SIG-M5 (cell line): ENCODE measurements around the gene PRPH2.
"Not testable (repeated sequence)": the region's sequence is repeated elsewhere in the genome, so short reads cannot be mapped to it uniquely, and the experiment has no call there.

Source experiments
- DNase-seq: peaks from one replicate; lab custom pipeline; 2025; lab: John Stamatoyannopoulos, UW

PRPH2 gene

GRCh38 chr6:42698217-42698616 is 24.2 kb downstream of the PRPH2 start:
- no peak for DNase-seq

- DNase-seq = no peak
These were observed 25.1 kb downstream of the PRPH2 start for GRCh38 chr6:42697268-42697655.

DNA sequence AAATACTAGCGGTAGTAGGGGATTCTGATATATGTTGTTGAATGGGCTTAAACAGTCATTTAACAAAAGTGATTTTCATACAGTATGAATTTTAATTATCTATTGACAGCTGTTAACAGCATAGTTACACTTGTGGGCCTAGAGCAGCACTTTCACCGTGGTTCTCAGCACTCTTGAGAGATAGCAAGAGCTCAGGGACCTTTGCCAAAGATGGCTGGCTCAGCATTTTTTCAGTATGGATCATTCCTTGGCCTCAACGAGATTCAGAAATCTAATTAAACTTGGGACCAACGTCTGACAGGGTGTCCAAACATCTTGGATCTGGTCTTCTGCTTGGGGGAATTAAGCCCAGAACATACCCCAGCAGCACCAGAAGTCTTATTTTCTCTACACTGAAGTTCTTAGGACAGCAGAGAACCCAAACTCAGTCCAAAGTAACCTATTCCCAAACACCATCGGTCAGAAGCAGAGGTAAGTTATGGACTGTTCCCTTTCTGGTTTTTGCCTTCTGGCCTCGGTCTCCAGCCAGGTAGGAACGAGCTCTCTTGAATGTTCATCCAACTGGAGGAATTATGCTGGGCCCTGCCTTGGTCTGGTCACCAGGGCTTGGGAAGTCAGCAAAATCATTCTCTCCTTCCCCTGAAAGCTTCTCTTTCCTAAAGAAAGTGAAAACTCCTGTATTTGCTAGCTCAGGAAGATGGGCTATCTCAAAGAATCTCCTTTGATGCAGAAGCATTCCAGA is 25.7 kb downstream of the PRPH2 start:
- DNase-seq = no peak

GRCh38 chr6:42694586-42694985 is 27.8 kb downstream of the PRPH2 start:
- DNase-seq = no peak

GRCh38 chr6:42693725-42694323 is 28.6 kb downstream of the PRPH2 start:
- no peak for DNase-seq

DNA sequence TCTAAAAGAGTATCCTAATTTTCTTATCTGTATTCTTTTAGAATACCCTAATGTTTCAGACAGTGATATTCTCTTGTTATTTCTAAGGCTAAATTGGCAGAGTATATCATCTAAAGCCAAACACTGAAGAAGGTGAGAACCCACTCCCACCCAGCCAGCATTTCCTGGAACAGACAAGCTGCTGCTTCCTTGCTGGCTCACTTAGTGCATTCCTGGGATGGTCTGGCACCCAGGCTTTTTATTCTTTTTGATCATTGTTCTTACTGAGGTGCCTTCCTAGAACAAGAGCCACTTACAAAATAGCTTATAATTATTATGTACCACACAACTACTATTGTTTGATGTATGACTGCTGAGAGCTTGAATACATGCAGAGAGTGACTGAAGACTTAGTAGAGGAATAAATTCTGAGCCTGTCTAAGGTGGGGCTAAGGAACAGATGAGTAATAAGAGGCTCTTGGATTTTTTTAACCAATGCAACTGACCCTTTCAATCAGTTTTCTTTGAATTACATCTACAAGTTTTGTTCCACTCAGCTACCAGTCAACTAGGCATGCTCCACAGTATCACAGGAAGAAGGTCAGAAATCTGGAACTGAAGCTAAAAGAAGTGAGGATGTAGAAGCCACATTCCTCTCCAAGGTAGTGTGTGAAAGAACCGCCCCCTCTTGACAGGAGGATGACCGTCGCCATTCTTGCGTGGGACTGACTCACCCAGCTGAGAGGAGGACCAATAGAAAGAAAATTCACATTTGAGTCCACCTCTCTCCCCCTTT is 30.1 kb downstream of the PRPH2 start:
- no peak for DNase-seq

DNA sequence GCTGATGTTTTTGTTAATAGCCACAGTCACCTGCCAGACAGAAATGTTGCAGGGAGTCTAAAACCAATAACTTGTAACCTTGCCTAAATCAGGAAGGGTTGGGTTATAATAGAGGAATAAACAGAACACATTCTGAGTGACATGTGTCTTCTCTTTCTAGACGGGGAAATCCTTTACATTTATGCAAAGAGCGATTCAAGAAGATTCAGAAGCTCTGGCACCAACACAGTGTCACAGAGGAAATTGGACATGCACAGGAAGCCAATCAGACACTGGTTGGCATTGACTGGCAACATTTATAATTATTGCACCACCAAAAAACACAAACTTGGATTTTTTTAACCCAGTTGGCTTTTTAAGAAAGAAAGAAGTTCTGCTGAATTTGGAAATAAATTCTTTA is 31.5 kb downstream of the PRPH2 start:
- DNase-seq = no peak

DNA sequence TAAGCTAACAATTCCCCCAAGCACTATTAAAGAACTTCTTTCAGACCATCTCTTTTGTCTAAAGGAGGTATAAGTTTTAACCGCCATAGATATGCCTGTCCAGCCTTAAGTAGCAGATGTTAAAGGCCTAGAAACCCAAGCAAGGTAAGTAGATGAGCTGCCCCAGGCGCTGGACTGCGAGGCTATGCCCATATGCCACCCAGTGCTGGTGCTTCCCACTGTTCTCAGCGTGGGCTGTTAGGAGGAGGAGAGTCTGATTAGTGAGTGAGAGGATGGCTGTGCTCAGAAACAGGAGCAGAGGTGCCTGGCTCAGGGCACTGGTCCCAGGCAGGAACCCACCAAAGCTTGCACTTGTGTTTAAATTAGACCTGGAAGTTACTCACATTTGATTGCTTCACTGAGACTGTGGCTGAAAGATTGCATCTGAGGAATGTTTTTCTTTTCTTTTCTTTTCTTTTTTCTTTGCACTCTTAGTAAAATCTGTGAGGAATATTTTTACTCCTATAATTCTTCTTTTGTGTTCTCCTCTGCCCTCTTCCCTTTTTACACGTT is 32.2 kb downstream of the PRPH2 start:
- DNase-seq = no peak

GRCh38 chr6:42689371-42689770 is 33.0 kb downstream of the PRPH2 start:
- no peak for DNase-seq

DNA sequence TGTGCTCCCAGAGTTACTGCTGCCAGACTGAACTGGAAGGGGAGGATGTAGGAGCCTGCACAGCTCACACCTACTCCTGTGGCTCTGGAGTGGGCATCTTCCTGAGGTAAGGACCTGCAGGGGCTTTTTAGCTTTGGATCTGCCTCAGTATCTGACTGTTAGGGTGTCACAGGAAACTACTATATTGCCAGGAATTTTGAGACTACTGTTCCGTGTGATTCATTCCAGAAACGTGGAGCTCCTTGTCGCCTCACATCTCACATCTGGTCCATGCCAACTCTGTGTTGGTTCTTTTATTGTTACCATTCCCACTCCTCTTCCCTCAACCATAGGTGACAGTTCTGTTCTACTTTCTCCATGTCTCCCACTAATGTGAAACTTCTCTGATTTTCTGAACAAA is 34.1 kb downstream of the PRPH2 start:
- no peak for DNase-seq

- DNase-seq = no peak
These were observed 43.0 kb downstream of the PRPH2 start for GRCh38 chr6:42679358-42679757.

GRCh38 chr6:42674780-42675179 is 47.6 kb downstream of the PRPH2 start:
- no peak for DNase-seq

- DNase-seq = not testable (repeated sequence)
These were observed 48.0 kb downstream of the PRPH2 start for GRCh38 chr6:42674368-42674767.

DNA sequence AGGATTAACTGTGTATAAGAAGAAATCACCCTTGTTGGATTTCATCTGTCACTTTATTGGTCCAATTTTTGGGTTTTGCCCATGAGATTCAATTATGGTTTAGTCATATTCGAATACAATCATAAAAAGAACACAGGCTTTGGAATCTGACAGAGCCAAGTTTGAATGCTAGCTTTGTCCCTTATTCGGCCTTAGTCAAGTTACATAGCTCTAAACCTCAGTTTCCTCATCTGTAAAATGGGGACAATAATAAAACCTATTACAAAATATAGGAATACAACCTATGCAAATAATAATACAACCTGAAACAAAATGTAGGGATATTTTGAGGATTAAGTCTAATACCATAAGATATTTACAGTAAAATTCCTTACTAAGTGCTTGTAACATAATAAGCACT is 57.7 kb downstream of the PRPH2 start:
- no peak for DNase-seq

GRCh38 chr6:42661540-42662153 is 60.8 kb downstream of the PRPH2 start:
- no peak for DNase-seq

GRCh38 chr6:42659806-42660205 is 62.6 kb downstream of the PRPH2 start:
- no peak for DNase-seq

DNA sequence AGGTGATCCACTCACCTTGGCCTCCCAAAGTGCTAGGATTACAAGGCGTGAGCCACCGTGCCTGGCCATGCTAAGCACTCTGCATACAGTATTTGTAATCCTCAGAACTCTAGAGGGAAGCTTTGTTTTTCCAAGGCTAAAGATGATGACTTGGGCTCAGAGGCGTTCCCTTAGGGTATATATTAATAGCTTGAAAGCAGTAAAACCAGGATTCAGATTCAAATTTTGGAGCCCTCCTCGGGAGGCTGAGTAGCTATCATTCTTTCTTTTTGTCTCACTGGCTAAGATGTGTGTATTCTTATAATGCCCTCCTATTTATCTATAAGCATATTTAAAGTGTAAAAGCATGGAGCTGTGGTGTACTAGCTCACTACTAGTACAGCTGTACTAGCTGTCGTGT is 68.5 kb downstream of the PRPH2 start:
- DNase-seq = no peak

- DNase-seq = no peak
These were observed 70.2 kb downstream of the PRPH2 start for GRCh38 chr6:42652024-42652746.
